LNCAP (cell line): Measurements from ENCODE around the gene C5orf15.

Experiments used
- CTCF ChIP-seq: fragments of 450-650 bp; IDR thresholded peaks from 2 replicates; pipeline ENCODE4 v1.5.1; 2017; ENCODE audit warnings: mild to moderate bottlenecking

The C5orf15 gene

GRCh38 chr5:133930813-133931090 is 37.7 kb downstream of the C5orf15 start:
- TF ChIP-seq CTCF = no peak

GRCh38 chr5:133930061-133930812 is 38.2 kb downstream of the C5orf15 start:
- no peak for TF ChIP-seq CTCF

- TF ChIP-seq CTCF = no peak
Observed at GRCh38 chr5:133928587-133929393, 39.6 kb downstream of the C5orf15 start.

GRCh38 chr5:133927300-133928180 is 40.9 kb downstream of the C5orf15 start:
- no peak for TF ChIP-seq CTCF

- no peak for TF ChIP-seq CTCF
Observed at GRCh38 chr5:133926489-133927299, 41.7 kb downstream of the C5orf15 start.

- TF ChIP-seq CTCF = no peak
Observed at GRCh38 chr5:133925866-133926488, 42.4 kb downstream of the C5orf15 start.
